HG03378 (cell line): ENCODE measurements around the gene TSHZ1.

Experiments used
- ATAC-seq: cut with Tn5 transposase; IDR thresholded peaks from one replicate; pipeline ENCODE4 v1.9.1; 2021; ENCODE audit warnings: mild to moderate bottlenecking, moderate library complexity; ENCODE audit not compliant: unreplicated experiment

TSHZ1 gene

GRCh38 chr18:75264926-75265597, 54.5 kb downstream of the TSHZ1 start:
- ATAC-seq = no peak

DNA sequence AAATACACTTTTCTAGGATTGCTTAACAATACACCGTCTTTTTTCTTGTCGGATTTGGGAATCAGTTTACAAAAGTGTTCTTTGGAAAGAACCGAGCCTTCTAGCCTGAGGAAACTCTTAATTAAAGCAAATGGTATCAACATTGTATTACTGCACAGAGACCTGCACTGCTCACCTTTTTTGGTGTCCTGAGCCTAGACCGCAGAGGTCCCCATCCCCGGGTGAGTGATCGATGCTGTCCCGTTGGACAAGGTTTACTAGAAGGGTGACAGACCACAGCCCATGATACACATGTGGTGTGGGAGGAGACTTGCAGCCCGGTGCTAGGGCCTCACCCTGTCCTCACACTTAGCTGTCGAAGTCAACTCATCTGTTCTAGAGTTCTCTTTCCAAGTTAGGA, 55.3 kb downstream of the TSHZ1 start:
- no peak for ATAC-seq

DNA sequence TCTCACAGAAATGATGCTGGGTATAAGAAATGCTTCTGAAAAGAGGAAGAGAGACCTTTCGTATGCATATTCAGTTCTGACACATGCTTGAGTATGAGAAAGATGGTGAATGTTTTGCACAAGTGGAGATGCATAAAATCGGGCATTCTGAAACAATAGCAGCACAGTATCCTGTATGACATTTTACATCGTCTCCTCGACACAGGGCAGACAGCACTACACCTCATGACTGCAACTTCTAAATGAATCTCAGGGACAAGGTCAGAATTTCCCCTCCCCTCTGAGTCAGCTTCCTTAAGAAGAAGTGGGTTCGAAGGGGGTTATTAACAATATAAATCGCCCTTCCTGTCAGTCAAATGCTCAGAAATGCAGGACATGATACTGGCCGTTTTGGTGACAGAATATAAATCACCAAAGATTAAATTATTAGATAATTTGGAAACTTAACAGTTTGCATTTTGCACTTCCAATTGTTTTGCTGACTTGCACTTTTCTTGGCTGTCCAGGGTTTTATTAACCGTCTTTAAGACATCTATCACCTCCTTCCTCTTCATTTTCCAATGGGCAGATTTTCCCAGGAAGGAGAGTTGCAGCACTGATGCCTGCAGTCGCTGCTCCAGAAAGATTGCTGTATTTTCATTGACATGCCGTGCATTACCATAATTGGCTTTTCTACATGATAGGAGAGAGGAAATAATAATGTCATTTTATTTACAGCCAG, 57.2 kb downstream of the TSHZ1 start:
- peak; percentile 88 for ATAC-seq

DNA sequence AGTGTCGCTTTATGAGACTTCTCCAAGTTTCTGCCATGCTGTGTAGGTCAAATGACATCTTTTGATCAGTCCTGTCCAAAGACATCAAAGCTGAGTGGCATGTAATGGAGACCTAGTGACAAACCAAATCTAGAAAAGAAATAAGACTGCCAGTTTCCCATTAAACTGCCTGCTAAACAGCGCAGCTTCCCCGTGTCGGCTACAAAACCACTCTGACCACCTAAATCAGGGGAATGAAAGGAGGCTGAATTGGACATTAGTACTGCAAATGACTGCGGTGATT, 57.7 kb downstream of the TSHZ1 start:
- ATAC-seq = no peak

GRCh38 chr18:75269124-75269680, 58.6 kb downstream of the TSHZ1 start:
- no peak for ATAC-seq

DNA sequence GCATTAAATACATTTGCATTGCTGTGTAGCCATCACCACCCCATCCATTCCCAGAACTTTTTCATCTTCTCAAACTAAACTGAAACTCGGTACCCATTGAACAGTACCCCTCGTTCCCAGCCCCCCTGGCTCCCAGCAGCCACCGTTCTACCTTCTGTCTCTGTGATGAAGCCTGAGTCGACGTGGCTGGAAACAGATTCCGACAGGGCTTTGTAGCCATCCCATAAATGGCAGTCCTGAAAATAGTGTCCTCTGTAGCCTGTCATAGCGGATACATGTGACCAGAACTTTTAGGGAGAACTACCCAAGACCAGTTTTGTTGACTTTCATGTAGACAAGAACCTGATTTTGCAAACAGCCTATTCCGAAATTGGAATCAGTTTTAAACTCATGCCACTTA, 59.1 kb downstream of the TSHZ1 start:
- no peak for ATAC-seq

- ATAC-seq = no peak
These were observed 61.4 kb downstream of the TSHZ1 start for GRCh38 chr18:75271952-75272351.

DNA sequence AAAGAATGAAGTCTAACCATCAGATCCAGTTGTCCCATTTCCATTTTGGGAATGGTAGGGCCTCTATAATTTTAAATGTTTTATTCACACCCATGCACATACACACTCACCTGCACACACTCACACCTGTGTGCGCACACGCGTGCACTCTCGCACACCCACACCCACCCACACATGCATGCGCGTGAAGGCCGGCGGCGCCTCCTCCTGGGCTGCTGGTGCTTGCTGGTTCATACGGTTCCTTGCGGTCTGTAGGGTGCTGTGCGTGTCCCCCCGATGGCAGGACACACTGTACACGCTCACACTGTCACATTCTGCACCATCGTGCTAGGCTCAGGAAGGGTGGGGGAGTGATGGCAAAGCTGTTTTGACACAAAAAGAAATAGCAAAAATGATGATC, 63.2 kb downstream of the TSHZ1 start:
- no peak for ATAC-seq

DNA sequence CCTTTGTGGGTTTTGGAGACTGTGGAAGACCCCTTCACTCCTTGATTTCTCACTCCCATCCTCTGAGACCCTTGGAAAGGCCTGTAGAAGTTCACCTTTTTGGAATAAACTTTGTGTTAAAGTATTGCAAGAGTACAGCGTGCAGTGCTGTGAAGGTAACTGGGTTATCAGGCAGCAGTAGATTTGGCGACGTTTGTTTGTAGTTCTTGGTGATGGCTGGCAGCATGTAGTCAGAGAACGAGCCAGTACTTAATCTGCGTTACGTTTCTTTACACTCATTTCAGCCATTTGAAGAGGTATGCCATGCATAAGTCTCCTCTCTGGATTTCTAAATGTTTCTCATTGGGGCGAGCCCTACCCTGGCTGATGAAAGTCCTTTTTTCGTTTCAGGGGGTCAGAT, 64.6 kb downstream of the TSHZ1 start:
- ATAC-seq = no peak

GRCh38 chr18:75276818-75277609, 66.4 kb downstream of the TSHZ1 start:
- ATAC-seq = no peak

GRCh38 chr18:75277610-75277928, 67.0 kb downstream of the TSHZ1 start:
- no peak for ATAC-seq

- ATAC-seq = no peak
These were observed 68.8 kb downstream of the TSHZ1 start for GRCh38 chr18:75279381-75279780.

DNA sequence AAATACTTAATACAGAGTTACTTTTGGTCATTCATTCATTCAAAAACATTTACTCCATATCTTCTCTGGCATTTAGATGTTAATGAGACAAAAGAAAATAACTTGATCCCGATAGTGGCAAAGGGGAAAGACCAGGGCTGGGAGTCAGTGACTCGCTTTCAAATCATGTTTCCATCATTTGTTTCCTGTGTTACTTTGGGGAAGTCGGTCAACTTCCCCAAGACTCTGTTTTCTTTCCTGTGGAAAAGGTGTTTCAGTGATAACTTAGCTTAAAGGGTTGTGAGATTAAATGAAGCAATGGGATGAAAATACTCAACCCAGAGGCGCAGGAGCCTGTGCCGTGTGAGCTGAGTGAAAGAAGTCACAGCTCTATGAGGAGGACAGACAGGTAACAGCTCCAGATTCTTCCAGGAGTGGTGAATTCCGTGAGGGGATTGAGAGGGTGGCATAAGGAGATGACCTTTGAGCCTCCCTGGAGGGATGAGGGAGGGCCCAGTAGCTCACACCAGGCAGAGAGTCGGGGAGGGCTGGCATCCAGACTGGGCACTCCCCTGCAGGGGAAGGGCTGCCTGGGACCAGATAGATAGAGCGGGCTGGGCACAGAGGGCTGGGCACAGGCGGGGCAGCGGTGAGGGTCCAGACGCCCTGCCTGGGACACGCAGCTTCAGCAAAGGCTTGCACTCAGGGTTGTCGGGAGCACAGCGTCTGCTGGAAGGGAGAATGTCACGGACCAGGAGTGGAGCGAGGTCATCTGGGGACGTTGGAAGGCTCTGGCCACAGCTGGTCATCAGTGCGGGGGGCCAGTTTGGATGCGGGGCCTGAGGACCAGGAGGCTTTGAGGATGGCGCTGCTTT, 70.1 kb downstream of the TSHZ1 start:
- ATAC-seq = no peak

- no peak for ATAC-seq
These were observed 72.1 kb downstream of the TSHZ1 start for GRCh38 chr18:75282746-75283145.

- no peak for ATAC-seq
These were observed 73.1 kb downstream of the TSHZ1 start for GRCh38 chr18:75283731-75284130.

- ATAC-seq = no peak
These were observed 74.0 kb downstream of the TSHZ1 start for GRCh38 chr18:75284566-75284965.

- no peak for ATAC-seq
These were observed 75.3 kb downstream of the TSHZ1 start for GRCh38 chr18:75285876-75286275.

DNA sequence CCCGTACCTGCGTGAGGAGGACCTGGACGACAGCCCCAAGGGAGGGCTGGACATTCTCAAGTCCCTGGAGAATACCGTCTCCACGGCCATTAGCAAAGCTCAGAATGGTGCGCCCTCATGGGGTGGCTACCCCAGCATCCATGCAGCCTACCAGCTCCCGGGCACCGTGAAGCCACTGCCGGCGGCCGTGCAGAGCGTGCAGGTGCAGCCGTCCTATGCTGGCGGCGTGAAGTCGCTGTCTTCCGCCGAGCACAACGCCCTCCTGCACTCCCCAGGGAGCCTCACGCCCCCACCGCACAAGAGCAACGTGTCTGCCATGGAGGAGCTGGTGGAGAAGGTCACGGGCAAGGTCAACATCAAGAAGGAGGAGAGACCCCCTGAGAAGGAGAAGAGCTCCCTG, 76.4 kb downstream of the TSHZ1 start:
- no peak for ATAC-seq

DNA sequence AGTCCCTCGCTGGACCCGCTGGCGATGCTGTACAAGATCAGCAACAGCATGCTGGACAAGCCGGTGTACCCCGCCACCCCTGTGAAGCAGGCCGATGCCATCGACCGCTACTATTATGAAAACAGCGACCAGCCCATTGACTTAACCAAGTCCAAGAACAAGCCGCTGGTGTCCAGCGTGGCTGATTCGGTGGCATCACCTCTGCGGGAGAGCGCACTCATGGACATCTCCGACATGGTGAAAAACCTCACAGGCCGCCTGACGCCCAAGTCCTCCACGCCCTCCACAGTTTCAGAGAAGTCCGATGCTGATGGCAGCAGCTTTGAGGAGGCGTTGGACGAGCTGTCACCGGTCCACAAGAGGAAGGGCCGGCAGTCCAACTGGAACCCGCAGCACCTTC, 77.1 kb downstream of the TSHZ1 start:
- no peak for ATAC-seq

GRCh38 chr18:75289761-75290160, 79.2 kb downstream of the TSHZ1 start:
- no peak for ATAC-seq

- ATAC-seq = no peak
These were observed 80.3 kb downstream of the TSHZ1 start for GRCh38 chr18:75290737-75291358.
